GM12873 (cell line): ENCODE results near the gene MYNN.

Experiments used
- CTCF ChIP-seq: IDR thresholded peaks from 2 replicates; pipeline ENCODE4 v1.5.1; 2012; ENCODE audit warnings: low read depth, mild to moderate bottlenecking, moderate library complexity, low read length, control low read depth; ENCODE audit not compliant: insufficient read depth; ENCODE audit errors: missing control alignments

The MYNN gene

GRCh38 chr3:169769287-169770181 lies 3.7 kb upstream of the MYNN start, which contains the start of gene ACTRT3:
Gene ACTRT3, minus strand, starts transcription at chr3:169769561. Its CDS starts 41 bp downstream, at chr3:169769520.
- peak; percentile 16 for TF ChIP-seq CTCF

- TF ChIP-seq CTCF = no peak
Observed at GRCh38 chr3:169771497-169772304, 1.5 kb upstream of the MYNN start.

GRCh38 chr3:169772305-169772896 lies 795 bp upstream of the MYNN start:
- TF ChIP-seq CTCF = no peak

GRCh38 chr3:169774186-169774585 lies 990 bp downstream of the MYNN start:
- TF ChIP-seq CTCF = no peak

- TF ChIP-seq CTCF = no peak
Observed at GRCh38 chr3:169777822-169778221, 4.6 kb downstream of the MYNN start.

GRCh38 chr3:169780742-169781141 lies 7.5 kb downstream of the MYNN start:
- TF ChIP-seq CTCF = no peak
